Measurements from ENCODE around the gene MAGIX.

Gene MAGIX

GRCh38 chrX:49214996-49215526 lies 52.5 kb downstream of the MAGIX start:
- TF ChIP-seq CTCF (IDR thresholded peaks at IDR 0.05) = no peak
- H3K27ac ChIP-seq = no peak overlapping the region
- H3K4me3 ChIP-seq = no peak overlapping the region
- DNase-seq (ENCODE audit: low spot score) = no peak

Measured in coronary artery (tissue), 2 donors.